ENCODE results near the gene CTNNBIP1. TPM values are rescaled to one million over a fixed set of nuclear protein-coding genes. Genes with fewer than 3 reads are reported as not detected.

The CTNNBIP1 gene
- total RNA-seq, 1 donor from 2014 or later, result 44.0 TPM

- DNase-seq (ENCODE audit: low spot score in 2 of 2) (no peak), FAIRE-seq (no peak)
These were observed 5.1 kb downstream of the CTNNBIP1 start for GRCh38 chr1:9905010-9905409.

- no peak for FAIRE-seq
- no peak for DNase-seq (ENCODE audit: low spot score in 2 of 2)
These were observed 5.5 kb downstream of the CTNNBIP1 start for GRCh38 chr1:9904596-9904995.

- FAIRE-seq, result no peak
- DNase-seq (ENCODE audit: low spot score in 2 of 2), result no peak
These were observed 6.1 kb downstream of the CTNNBIP1 start for GRCh38 chr1:9903801-9904527.

- FAIRE-seq, result no peak
- no peak for DNase-seq (ENCODE audit: low spot score in 2 of 2)
These were observed 8.0 kb downstream of the CTNNBIP1 start for GRCh38 chr1:9902060-9902452.

- DNase-seq (ENCODE audit: low spot score in 2 of 2) (no peak), FAIRE-seq (no peak)
These were observed 8.7 kb downstream of the CTNNBIP1 start for GRCh38 chr1:9901148-9902059.

GRCh38 chr1:9900142-9901043 lies 9.7 kb downstream of the CTNNBIP1 start:
- DNase-seq (ENCODE audit: low spot score in 2 of 2) (no peak), FAIRE-seq (no peak)

- FAIRE-seq (no peak), DNase-seq (ENCODE audit: low spot score in 2 of 2) (no peak)
These were observed 16.0 kb downstream of the CTNNBIP1 start for GRCh38 chr1:9894115-9894514.

GRCh38 chr1:9892563-9893528 lies 17.2 kb downstream of the CTNNBIP1 start:
- no peak for FAIRE-seq
- no peak for DNase-seq (ENCODE audit: low spot score in 2 of 2)

GRCh38 chr1:9891207-9891606 lies 18.9 kb downstream of the CTNNBIP1 start:
- FAIRE-seq (no peak), DNase-seq (ENCODE audit: low spot score in 2 of 2) (no peak)

GRCh38 chr1:9890224-9890731 lies 19.8 kb downstream of the CTNNBIP1 start:
- FAIRE-seq (no peak), DNase-seq (ENCODE audit: low spot score in 2 of 2) (no peak)

GRCh38 chr1:9889411-9889810 lies 20.7 kb downstream of the CTNNBIP1 start:
- DNase-seq (ENCODE audit: low spot score in 2 of 2) (no peak), FAIRE-seq (no peak)

GRCh38 chr1:9888886-9889285 lies 21.2 kb downstream of the CTNNBIP1 start:
- no peak for FAIRE-seq
- DNase-seq (ENCODE audit: low spot score in 2 of 2), result no peak

GRCh38 chr1:9887070-9887469 lies 23.0 kb downstream of the CTNNBIP1 start:
- DNase-seq (ENCODE audit: low spot score in 2 of 2) (no peak), FAIRE-seq (no peak)

GRCh38 chr1:9886092-9886742 lies 23.9 kb downstream of the CTNNBIP1 start:
- FAIRE-seq, result no peak

GRCh38 chr1:9884805-9885204 lies 25.3 kb downstream of the CTNNBIP1 start:
- FAIRE-seq, result no peak

More at GRCh38 chr1:9886092-9886742, 23.9 kb downstream of the CTNNBIP1 start:
- DNase-seq (ENCODE audit: low spot score in 2 of 2), result no peak

GRCh38 chr1:9883585-9884449 lies 26.3 kb downstream of the CTNNBIP1 start:
- FAIRE-seq (no peak), DNase-seq (ENCODE audit: low spot score in 2 of 2) (no peak)

More at GRCh38 chr1:9884805-9885204, 25.3 kb downstream of the CTNNBIP1 start:
- DNase-seq (ENCODE audit: low spot score in 2 of 2), result no peak

GRCh38 chr1:9882945-9883303 lies 27.1 kb downstream of the CTNNBIP1 start:
- no peak for DNase-seq (ENCODE audit: low spot score in 2 of 2)
- no peak for FAIRE-seq

Measured in frontal cortex (tissue), 4 donors.